Stimulated activated CD4-positive, alpha-beta T cell treated with anti-CD3 and anti-CD28 coated beads, Interleukin-12 subunit alpha, Interleukin-12 subunit beta, amount 100 ng/mL, for 4 hours (primary cell): ENCODE data around the gene RLN3.
"Not testable (repeated sequence)": the region's sequence is repeated elsewhere in the genome, so short reads cannot be mapped to it uniquely, and the experiment has no call there.

Experiments
- DNase-seq: peaks from one replicate; pipeline ENCODE4 v3.0.0-alpha.2; 2020

Gene RLN3

GRCh38 chr19:14023404-14024235, 4.3 kb upstream of the RLN3 start:
- DNase-seq = no peak

- not testable (repeated sequence) for DNase-seq
Measured at GRCh38 chr19:14026652-14027192, 1.2 kb upstream of the RLN3 start.

GRCh38 chr19:14028901-14029300, 953 bp downstream of the RLN3 start:
- no peak for DNase-seq

- no peak for DNase-seq
Measured at GRCh38 chr19:14030997-14031718, 3.2 kb downstream of the RLN3 start.

GRCh38 chr19:14031719-14032480, 4.0 kb downstream of the RLN3 start, which contains the start of gene IL27RA:
IL27RA (plus strand) TSS chr19:14031762; CDS start chr19:14031873, 111 bp downstream.
- peak; percentile 80 for DNase-seq

- no peak for DNase-seq
Measured at GRCh38 chr19:14033946-14034345, 6.0 kb downstream of the RLN3 start.

- DNase-seq = not testable (repeated sequence)
Measured at GRCh38 chr19:14035159-14035558, 7.2 kb downstream of the RLN3 start.

GRCh38 chr19:14035706-14036105, 7.8 kb downstream of the RLN3 start:
- DNase-seq = no peak

- DNase-seq = no peak
Measured at GRCh38 chr19:14039181-14039580, 11.2 kb downstream of the RLN3 start.

- DNase-seq = not testable (repeated sequence)
Measured at GRCh38 chr19:14042659-14043608, 15.0 kb downstream of the RLN3 start.

GRCh38 chr19:14047866-14048265, 19.9 kb downstream of the RLN3 start:
- DNase-seq = not testable (repeated sequence)

GRCh38 chr19:14048443-14049153, 20.6 kb downstream of the RLN3 start:
- peak; percentile 76 for DNase-seq

- no peak for DNase-seq
Measured at GRCh38 chr19:14050512-14050911, 22.6 kb downstream of the RLN3 start.

GRCh38 chr19:14050961-14051360, 23.0 kb downstream of the RLN3 start:
- DNase-seq = not testable (repeated sequence)

- no peak for DNase-seq
Measured at GRCh38 chr19:14051980-14052379, 24.0 kb downstream of the RLN3 start.

- no peak for DNase-seq
Measured at GRCh38 chr19:14052470-14052869, 24.5 kb downstream of the RLN3 start.

GRCh38 chr19:14053032-14053431, 25.1 kb downstream of the RLN3 start:
- DNase-seq = no peak

- DNase-seq = no peak
Measured at GRCh38 chr19:14053500-14053899, 25.6 kb downstream of the RLN3 start.

- DNase-seq = no peak
Measured at GRCh38 chr19:14054099-14054498, 26.2 kb downstream of the RLN3 start.

GRCh38 chr19:14054721-14055120, 26.8 kb downstream of the RLN3 start:
- DNase-seq = no peak

GRCh38 chr19:14055396-14055795, 27.4 kb downstream of the RLN3 start:
- no peak for DNase-seq
